K562 treated with DMSO at 1 percent for 12 hours (cell line): ENCODE results near the gene C14orf39. TPM values are rescaled to one million over a fixed set of nuclear protein-coding genes. Genes with fewer than 3 reads are reported as not detected.

Experiments used
- total RNA-seq: library from RNA; unstranded; fragments of 300-600 nt; gene quantifications from 2 replicates; pipeline ENCODE4 v1.2.3, GENCODE V29; 2022; ENCODE audit not compliant: insufficient read depth

Gene C14orf39
- total RNA-seq, result 0.57 TPM in 1 of 2 replicates, not detected in the other

GRCh38 chr14:60485598-60486251, at the start of gene C14orf39:
TSS of gene C14orf39 (minus strand) at chr14:60486063. CDS start at chr14:60485078, 985 bp downstream.

GRCh38 chr14:60508707-60509437, 23.0 kb upstream of the C14orf39 start, which contains the start of gene SIX6:
TSS of gene SIX6 (plus strand) at chr14:60509146. CDS start at chr14:60509399, 253 bp downstream.

Other genes starting within 250 kb of the C14orf39 start
- 11.0 and 17.3 TPM in 2 replicates for gene PPM1A, start 236.8 kb downstream of the C14orf39 start, total RNA-seq
- gene SIX6, start 23.1 kb upstream of the C14orf39 start, total RNA-seq, result not detected in 2 replicates
- 0.41 TPM in 1 of 2 replicates, not detected in the other for gene SIX1, start 163.4 kb upstream of the C14orf39 start, total RNA-seq
- 0.64 and 4.9 TPM in 2 replicates for gene SIX4, start 238.3 kb upstream of the C14orf39 start, total RNA-seq
- 25.4 and 31.0 TPM in 2 replicates for gene MNAT1, start 248.7 kb upstream of the C14orf39 start, total RNA-seq